Thyroid gland (tissue), 4 donors: Measurements from ENCODE around the gene ZNF615. TPM values are rescaled to one million over a fixed set of nuclear protein-coding genes. Genes with fewer than 3 reads are reported as not detected.
A peak's percentile ranks its signal among the peaks of the same experiment; 100 is the strongest.
"Not testable (repeated sequence)": the region's sequence is repeated elsewhere in the genome, so short reads cannot be mapped to it uniquely, and the experiment has no call there.

ENCODE experiments used
- DNase-seq, 2 donors: peaks; one replicate each; pipeline ENCODE4 v3.0.0-alpha.2; 2019
- H3K27ac ChIP-seq, 3 donors: fragments of 200-600 bp; sonication (generic); 1 replicate in 2 of 3; 2 replicates in 1 of 3; pipeline ENCODE4 v1.5.1; 2016 to 2019; ENCODE audit warnings: mild to moderate bottlenecking in 1 of 3, moderate library complexity in 1 of 3
- H3K27me3 ChIP-seq: fragments of 200-600 bp; sonication (generic); one replicate; pipeline ENCODE4 v1.5.1; 2019
- H3K36me3 ChIP-seq, 2 donors: fragments of 200-600 bp; sonication (generic); one replicate each; pipeline ENCODE4 v1.5.1; 2016 to 2019
- H3K4me1 ChIP-seq, 2 donors: fragments of 200-600 bp; sonication (generic); one replicate each; pipeline ENCODE4 v1.5.1; 2017 to 2019
- H3K4me3 ChIP-seq, 3 donors: fragments of 200-600 bp; sonication (generic); replicated peaks in 1 of 3; 1 replicate in 2 of 3; 2 replicates in 1 of 3; pipeline ENCODE4 v1.5.1; 2016; ENCODE audit warnings: mild to moderate bottlenecking in 1 of 3
- H3K9me3 ChIP-seq: fragments of 200-600 bp; sonication (generic); one replicate; pipeline ENCODE4 v1.5.1; 2017
- POLR2A ChIP-seq, 2 donors: fragments of 450-650 bp; IDR thresholded peaks; one replicate each; pipeline ENCODE4 v1.6.1; 2017; ENCODE audit warnings: antibody characterized with exemption in 2 of 2, mild to moderate bottlenecking in 2 of 2, moderate library complexity in 1 of 2
- WGBS, 2 donors: methylation state at CpG; one replicate each; pipeline ENCODE4 v1.1.5; 2017; 5-methylcytosine and 5-hydroxymethylcytosine counted together
- intact Hi-C: fragments of 100-400 bp; cut with DNase I; formaldehyde crosslinking; loops from one replicate; pipeline ENCODE4 v1.15.1; 2023
- total RNA-seq, 4 donors: library from RNA; depleted of rRNA; stranded (reverse); fragments of >200 nt; gene quantifications; one replicate each; pipeline ENCODE4 v1.2.3, GENCODE V29; 2016
- TF ChIP-seq, protein P1 (sequence below), 6 experiments: fragments of 200-600 bp in 3 of 6; fragments of 450-650 bp in 3 of 6; sonication (generic) in 3 of 6; IDR thresholded peaks; one replicate each; pipeline ENCODE4 v1.5.1; 2016 to 2019; ENCODE audit warnings: antibody characterized with exemption in 6 of 6, mild to moderate bottlenecking in 2 of 6, inconsistent platforms in 1 of 6, moderate library complexity in 1 of 6

The ZNF615 gene
- total RNA-seq, 4 donors from 2014 or later = 19.5 to 36.9 (median 20.6) TPM

DNA sequence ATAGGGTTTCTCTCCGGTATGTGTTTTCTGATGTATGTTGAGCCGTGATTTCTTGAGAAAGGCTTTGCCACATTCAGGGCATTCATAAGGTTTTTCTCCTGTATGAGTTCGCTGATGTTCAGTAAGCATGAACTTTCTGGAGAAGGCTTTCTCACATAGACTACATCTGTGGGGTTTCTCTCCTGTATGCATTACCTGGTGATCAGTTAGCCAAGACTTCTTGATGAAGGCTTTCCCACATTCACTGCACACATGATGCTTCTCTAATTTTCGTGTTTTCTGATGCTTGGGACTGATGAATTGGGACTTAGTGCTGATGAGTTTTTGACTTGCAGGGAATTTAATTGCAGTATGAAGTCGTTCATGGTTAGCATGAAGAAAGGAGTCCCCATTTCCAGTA is 42.4 kb downstream of the ZNF615 start:
- Histone ChIP-seq H3K27ac (no peak overlapping the region), H3K9me3 (no peaks in the 10 kb centered on the region), H3K4me1 (no peaks in the 10 kb centered on the region), H3K36me3 (peaks cover 52 to 62% of the 10 kb centered on the region in 2 donors), H3K27me3 (no peaks in the 10 kb centered on the region), H3K4me3 (no peak overlapping the region)
- intact Hi-C loops = no loop called here
- 98 to 100% methylated on average over 5 of the region's 5 CpGs for WGBS, 2 donors
- TF ChIP-seq, protein P1, sequence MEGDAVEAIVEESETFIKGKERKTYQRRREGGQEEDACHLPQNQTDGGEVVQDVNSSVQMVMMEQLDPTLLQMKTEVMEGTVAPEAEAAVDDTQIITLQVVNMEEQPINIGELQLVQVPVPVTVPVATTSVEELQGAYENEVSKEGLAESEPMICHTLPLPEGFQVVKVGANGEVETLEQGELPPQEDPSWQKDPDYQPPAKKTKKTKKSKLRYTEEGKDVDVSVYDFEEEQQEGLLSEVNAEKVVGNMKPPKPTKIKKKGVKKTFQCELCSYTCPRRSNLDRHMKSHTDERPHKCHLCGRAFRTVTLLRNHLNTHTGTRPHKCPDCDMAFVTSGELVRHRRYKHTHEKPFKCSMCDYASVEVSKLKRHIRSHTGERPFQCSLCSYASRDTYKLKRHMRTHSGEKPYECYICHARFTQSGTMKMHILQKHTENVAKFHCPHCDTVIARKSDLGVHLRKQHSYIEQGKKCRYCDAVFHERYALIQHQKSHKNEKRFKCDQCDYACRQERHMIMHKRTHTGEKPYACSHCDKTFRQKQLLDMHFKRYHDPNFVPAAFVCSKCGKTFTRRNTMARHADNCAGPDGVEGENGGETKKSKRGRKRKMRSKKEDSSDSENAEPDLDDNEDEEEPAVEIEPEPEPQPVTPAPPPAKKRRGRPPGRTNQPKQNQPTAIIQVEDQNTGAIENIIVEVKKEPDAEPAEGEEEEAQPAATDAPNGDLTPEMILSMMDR (IDR thresholded peaks at IDR 0.05) = no peak
- TF ChIP-seq POLR2A (IDR thresholded peaks at IDR 0.05) = no peak
- DNase-seq = no peak

DNA sequence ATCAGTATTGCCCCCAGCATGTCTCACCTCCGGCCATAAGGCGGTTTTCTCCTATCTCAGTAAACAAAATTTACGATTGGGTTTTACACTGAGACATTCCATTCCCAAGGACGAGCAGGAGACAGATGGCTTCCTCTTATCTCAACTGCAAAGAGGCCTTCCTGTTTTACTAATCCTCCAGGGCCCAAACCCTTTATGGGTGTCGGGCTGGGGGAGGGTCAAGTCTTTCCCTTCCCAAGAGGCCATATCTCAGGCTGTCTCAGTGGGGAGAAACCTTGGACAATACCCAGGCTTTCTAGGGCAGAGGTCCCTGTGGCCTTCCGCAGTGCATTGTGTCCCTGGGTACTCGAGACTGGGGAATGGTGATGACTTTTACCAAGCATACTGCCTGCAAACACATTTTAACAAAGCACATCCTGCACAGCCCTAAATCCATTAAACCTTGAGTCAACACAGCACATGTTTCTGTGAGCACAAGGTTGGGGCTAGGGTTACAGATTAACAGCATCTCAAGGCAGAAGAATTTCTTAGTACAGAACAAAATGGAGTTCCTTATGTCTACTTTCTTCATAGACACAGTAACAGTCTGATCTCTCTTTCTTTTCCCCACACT is 47.3 kb downstream of the ZNF615 start:
- H3K4me1 ChIP-seq, DNase-seq, H3K9me3 ChIP-seq, intact Hi-C loops, H3K27ac ChIP-seq, H3K27me3 ChIP-seq, H3K4me3 ChIP-seq: not testable (repeated sequence)
- 49 to 53% methylated on average over 7 of the region's 7 CpGs for WGBS, 2 donors
- H3K36me3 ChIP-seq = peaks cover 14 to 15% of the 10 kb centered on the region in 2 donors

DNA sequence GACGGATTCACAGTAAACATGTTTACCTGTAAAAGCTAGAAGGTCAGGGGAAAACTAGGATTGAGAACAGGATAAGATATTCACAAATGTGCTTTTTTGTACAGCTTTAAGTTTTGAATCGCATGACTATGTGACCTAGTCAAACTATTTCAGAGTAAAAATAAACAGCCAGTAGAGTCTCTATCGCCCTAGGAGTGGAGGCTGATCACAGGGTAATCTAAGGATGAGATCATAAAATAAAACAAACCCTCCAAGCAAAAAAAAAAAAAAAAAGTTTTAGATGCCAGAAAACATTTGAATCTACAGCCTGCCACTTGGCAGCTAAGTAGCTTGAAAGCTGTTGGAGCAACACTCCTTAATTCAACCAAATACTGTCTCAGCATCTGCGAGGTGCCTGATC is 48.2 kb downstream of the ZNF615 start:
- Histone ChIP-seq H3K4me3 (no peak overlapping the region), H3K27ac (no peak overlapping the region), H3K36me3 (peaks cover 4 to 5% of the 10 kb centered on the region in 2 donors), H3K4me1 (peaks cover 0 to 5% of the 10 kb centered on the region in 2 donors), H3K9me3 (no peaks in the 10 kb centered on the region), H3K27me3 (no peaks in the 10 kb centered on the region)
- no peak for DNase-seq
- TF ChIP-seq, protein P1 (IDR thresholded peaks at IDR 0.05) = no peak
- no peak for TF ChIP-seq POLR2A (IDR thresholded peaks at IDR 0.05)
- intact Hi-C loops = no loop called here
- WGBS, 2 donors = 83% methylated on average over 4 of the region's 4 CpGs

DNA sequence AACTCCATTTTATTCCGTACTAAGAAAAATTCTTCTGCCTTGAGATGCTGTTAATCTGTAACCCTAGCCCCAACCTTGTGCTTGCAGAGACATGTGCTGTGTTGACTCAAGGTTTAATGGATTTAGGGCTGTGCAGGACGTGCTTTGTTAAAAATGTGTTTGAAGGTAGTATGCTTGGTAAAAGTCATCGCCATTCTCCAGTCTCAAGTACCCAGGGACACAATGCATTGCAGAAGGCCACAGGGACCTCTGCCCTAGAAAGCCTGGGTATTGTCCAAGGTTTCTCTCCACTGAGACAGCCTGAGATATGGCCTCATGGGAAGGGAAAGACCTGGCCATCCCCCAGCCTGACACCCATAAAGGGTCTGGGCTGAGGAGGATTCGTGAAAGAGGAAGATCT is 50.2 kb downstream of the ZNF615 start:
- intact Hi-C loops, H3K9me3 ChIP-seq: not testable (repeated sequence)

DNA sequence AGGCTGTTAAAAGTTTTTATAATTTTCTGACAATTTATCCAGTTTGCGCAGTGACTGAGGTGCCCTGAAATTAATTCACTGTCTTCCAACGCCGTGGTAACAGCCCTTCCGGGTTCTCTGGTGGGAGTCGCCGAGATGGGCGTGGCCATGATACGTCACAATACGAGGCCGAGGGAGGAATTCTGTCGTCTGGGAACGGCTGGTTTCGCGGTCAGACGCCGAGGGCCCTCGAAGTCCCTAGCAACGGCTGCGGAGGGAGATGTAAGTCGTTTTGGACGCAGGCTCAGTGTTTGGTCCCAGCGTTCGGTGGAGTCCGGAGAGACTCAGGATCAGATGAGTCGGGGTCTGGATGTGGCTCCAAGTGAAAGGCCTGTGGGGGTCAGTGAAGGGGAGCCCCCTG is 59.0 kb downstream of the ZNF615 start:
- peaks cover 14 to 15% of the 10 kb centered on the region in 2 donors for H3K36me3 ChIP-seq
- DNase-seq = peak; percentile 66 to 87
- no peaks in the 10 kb centered on the region for H3K4me1 ChIP-seq
- peaks cover 12% of the 10 kb centered on the region for H3K9me3 ChIP-seq
- H3K4me3 ChIP-seq = peak overlapping the region; percentile 7 to 39 (median 16)
- intact Hi-C loops = no loop called here
- H3K27me3 ChIP-seq = no peaks in the 10 kb centered on the region
- 16 to 17% methylated on average over 21 to 24 of the region's 25 CpGs for WGBS, 2 donors
- H3K27ac ChIP-seq = no peak overlapping the region
- TF ChIP-seq, protein P1 (IDR thresholded peaks at IDR 0.05) = no peak
- TF ChIP-seq POLR2A (IDR thresholded peaks at IDR 0.05) = no peak

More for the DNA sequence above, 50.2 kb downstream of the ZNF615 start:
- H3K4me3 ChIP-seq, DNase-seq, H3K4me1 ChIP-seq, H3K36me3 ChIP-seq, H3K27me3 ChIP-seq: not testable (repeated sequence)
- 44 to 50% methylated on average over 4 of the region's 4 CpGs for WGBS, 2 donors
- H3K27ac ChIP-seq = peak overlapping the region in 1 of 3 donors; percentile 44

DNA sequence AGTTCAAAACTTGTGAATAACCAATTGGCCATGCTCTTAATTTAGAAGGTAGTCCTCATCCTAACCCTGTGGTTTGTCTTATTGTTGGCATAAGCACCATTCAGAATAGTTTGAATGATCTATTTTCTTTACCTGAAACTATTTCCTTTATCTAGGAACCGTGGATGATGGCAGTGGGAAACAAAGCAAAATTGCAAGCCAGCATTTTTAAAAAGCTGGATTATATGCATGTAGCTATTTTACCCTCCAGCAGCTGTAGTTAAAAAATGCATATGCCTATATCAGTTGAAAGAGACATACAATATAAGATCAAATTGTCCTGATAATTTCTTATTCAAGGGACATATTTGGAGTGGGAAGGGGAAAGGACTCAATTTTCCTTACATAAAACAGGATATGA is 61.4 kb downstream of the ZNF615 start:
- Histone ChIP-seq H3K4me3 (no peak overlapping the region), H3K9me3 (peaks cover 12% of the 10 kb centered on the region), H3K36me3 (peaks cover 38 to 39% of the 10 kb centered on the region in 2 donors), H3K27ac (no peak overlapping the region), H3K27me3 (no peaks in the 10 kb centered on the region), H3K4me1 (no peaks in the 10 kb centered on the region)
- intact Hi-C loops = no loop called here
- TF ChIP-seq, protein P1 (IDR thresholded peaks at IDR 0.05) = no peak
- no peak for TF ChIP-seq POLR2A (IDR thresholded peaks at IDR 0.05)
- 76 to 98% methylated on average over 1 of the region's 1 CpG for WGBS, 2 donors
- no peak for DNase-seq
